SK-N-SH (cell line): ENCODE data around the gene RAG2. TPM values are rescaled to one million over a fixed set of nuclear protein-coding genes. Genes with fewer than 3 reads are reported as not detected.

ENCODE experiments used
- CTCF ChIA-PET: fragments of 300-600, 350-600 bp; formaldehyde crosslinking; extraction: SDS; loops from one replicate; lab custom pipeline; 2021; lab: Yijun Ruan, JAX
- POLR2A ChIA-PET: fragments of 350-600 bp; sonication (Branson Sonifier 250); formaldehyde crosslinking; extraction: SDS; loops from one replicate; lab custom pipeline; 2020; ENCODE audit warnings: antibody characterized with exemption, inconsistent platforms; lab: Yijun Ruan, JAX
- DNase-seq: peaks from one replicate; pipeline ENCODE4 v3.0.0; 2012
- H2AFZ ChIP-seq: fragments of 200-600 bp; sonication (generic); 2 replicates; pipeline ENCODE4 v1.8.1; 2016; ENCODE audit warnings: antibody characterized with exemption, mild to moderate bottlenecking, low read depth
- H3F3A ChIP-seq: fragments of 200-600 bp; sonication (generic); replicated peaks from 2 replicates; pipeline ENCODE3; 2016; ENCODE audit warnings: antibody characterized with exemption, mild to moderate bottlenecking; ENCODE audit not compliant: insufficient read depth
- H3K27ac ChIP-seq, 2 experiments: fragments of 200-500 bp in 1 of 2; fragments of 200-600 bp in 1 of 2; sonication (Bioruptor generic) in 1 of 2; sonication (generic), shearing (Covaris generic) in 1 of 2; 2 replicates each; pipeline versions ENCODE4 v1.5.1 to v1.6.1; 2014 to 2016; ENCODE audit warnings: low read depth in 2 of 2, inconsistent platforms in 1 of 2, low read length in 1 of 2, mild to moderate bottlenecking in 1 of 2, mixed read lengths in 1 of 2
- H3K27me3 ChIP-seq: fragments of 200-600 bp; sonication (generic), shearing (Covaris generic); 2 replicates; pipeline ENCODE4 v1.6.1; 2016; ENCODE audit warnings: mixed run types; ENCODE audit not compliant: insufficient read depth
- H3K36me3 ChIP-seq, 2 experiments: fragments of 200-500 bp in 1 of 2; fragments of 200-600 bp in 1 of 2; sonication (Bioruptor generic) in 1 of 2; sonication (generic) in 1 of 2; replicated peaks in 1 of 2; 2 replicates each; pipeline versions ENCODE3 to v1.5.1; 2014 to 2016; ENCODE audit warnings: low read length in 1 of 2, mild to moderate bottlenecking in 1 of 2; ENCODE audit not compliant: insufficient read depth in 2 of 2, control insufficient read depth in 1 of 2
- H3K4me1 ChIP-seq, 2 experiments: fragments of 200-500 bp in 1 of 2; fragments of 200-600 bp in 1 of 2; sonication (Bioruptor generic) in 1 of 2; sonication (generic), shearing (Covaris generic) in 1 of 2; 2 replicates each; pipeline versions ENCODE4 v1.5.1 to v1.6.1; 2014 to 2016; ENCODE audit warnings: low read depth in 1 of 2, low read length in 1 of 2, mixed run types in 1 of 2; ENCODE audit not compliant: insufficient read depth in 2 of 2, control insufficient read depth in 1 of 2
- H3K4me2 ChIP-seq: fragments of 200-600 bp; sonication (generic), shearing (Covaris generic); 2 replicates; pipeline ENCODE4 v1.6.1; 2017; ENCODE audit warnings: mixed run types
- H3K4me3 ChIP-seq, 2 experiments: fragments of 200-500 bp in 1 of 2; fragments of 200-600 bp in 1 of 2; sonication (Bioruptor generic) in 1 of 2; sonication (generic), shearing (Covaris generic) in 1 of 2; 2 replicates each; pipeline versions ENCODE4 v1.5.1 to v1.8.1; 2014 to 2016; ENCODE audit warnings: low read depth in 2 of 2, inconsistent platforms in 1 of 2, low read length in 1 of 2, mild to moderate bottlenecking in 1 of 2, mixed read lengths in 1 of 2, moderate library complexity in 1 of 2
- H3K79me2 ChIP-seq: fragments of 200-600 bp; sonication (generic); 2 replicates; pipeline ENCODE4 v1.8.1; 2017; ENCODE audit warnings: mild to moderate bottlenecking; ENCODE audit not compliant: insufficient read depth
- H3K9ac ChIP-seq: fragments of 200-600 bp; sonication (generic); 2 replicates; pipeline ENCODE4 v1.6.1; 2017; ENCODE audit warnings: mixed run types
- H3K9me2 ChIP-seq: fragments of 200-600 bp; sonication (generic); 2 replicates; pipeline ENCODE4 v1.6.1; 2017; ENCODE audit warnings: mixed run types
- H3K9me3 ChIP-seq: fragments of 200-600 bp; sonication (generic); 2 replicates; pipeline ENCODE4 v1.6.1; 2017; ENCODE audit warnings: mixed run types, mild to moderate bottlenecking, moderate library complexity
- H4K20me1 ChIP-seq: fragments of 200-600 bp; sonication (generic); 2 replicates; pipeline ENCODE4 v1.6.1; 2017; ENCODE audit warnings: mild to moderate bottlenecking, mixed run types; ENCODE audit not compliant: insufficient read depth
- CHD2 ChIP-seq: fragments of 150-350 bp; IDR thresholded peaks from 2 replicates; pipeline ENCODE4 v1.6.1; 2018; ENCODE audit warnings: low read length; ENCODE audit not compliant: partially characterized antibody
- EP300 ChIP-seq, 2 experiments: IDR thresholded peaks; 2 replicates each; pipeline versions ENCODE4 v1.4.0 to v1.6.1; 2012; ENCODE audit warnings: borderline replicate concordance in 1 of 2, low read depth in 1 of 2, low read length in 1 of 2
- EZH2phosphoT487 ChIP-seq: fragments of 200-600 bp; sonication (generic); IDR thresholded peaks from 2 replicates; pipeline ENCODE4 v1.6.1; 2017; ENCODE audit warnings: low read depth, mixed run types, mild to moderate bottlenecking, antibody characterized with exemption, moderate library complexity, borderline replicate concordance
- FOXJ3 ChIP-seq: sonication (generic); formaldehyde crosslinking; IDR thresholded peaks from 2 replicates; pipeline ENCODE4 v1.5.1; 2020; ENCODE audit warnings: mild to moderate bottlenecking, missing genetic modification reagents
- FOXM1 ChIP-seq: IDR thresholded peaks from 2 replicates; pipeline ENCODE4 v1.4.0; 2012; ENCODE audit warnings: low read depth, mild to moderate bottlenecking
- GABPA ChIP-seq: IDR thresholded peaks from 2 replicates; pipeline ENCODE4 v1.4.0; 2012; ENCODE audit warnings: low read depth, mild to moderate bottlenecking
- JUND ChIP-seq: IDR thresholded peaks from 2 replicates; pipeline ENCODE4 v1.4.0; 2012
- MEF2A ChIP-seq: IDR thresholded peaks from 2 replicates; pipeline ENCODE4 v1.4.0; 2012; ENCODE audit warnings: low read depth, borderline replicate concordance
- MXI1 ChIP-seq: IDR thresholded peaks from 2 replicates; pipeline ENCODE4 v1.6.1; 2012; ENCODE audit warnings: mild to moderate bottlenecking, low read depth, low read length, improper control_type of control experiment
- NFIC ChIP-seq: IDR thresholded peaks from 2 replicates; pipeline ENCODE4 v1.4.0; 2012; ENCODE audit warnings: borderline replicate concordance
- PBX3 ChIP-seq: IDR thresholded peaks from 2 replicates; pipeline ENCODE4; 2012
- RCOR1 ChIP-seq: fragments of 150-350 bp; IDR thresholded peaks from 2 replicates; pipeline ENCODE4 v1.6.1; 2017; ENCODE audit warnings: antibody characterized with exemption, low read length
- RFX5 ChIP-seq: IDR thresholded peaks from 2 replicates; pipeline ENCODE4 v1.6.1; 2012; ENCODE audit warnings: mild to moderate bottlenecking, improper control_type of control experiment, low read length
- RXRA ChIP-seq: IDR thresholded peaks from 2 replicates; pipeline ENCODE4 v1.4.0; 2012; ENCODE audit warnings: low read depth, mild to moderate bottlenecking, borderline replicate concordance
- SIN3A ChIP-seq: IDR thresholded peaks from 2 replicates; pipeline ENCODE4 v1.6.1; 2012; ENCODE audit warnings: low read depth, mild to moderate bottlenecking, low read length, moderate library complexity, borderline replicate concordance
- TAF1 ChIP-seq: IDR thresholded peaks from 2 replicates; pipeline ENCODE4 v1.6.1; 2012; ENCODE audit warnings: low read depth, mild to moderate bottlenecking, low read length, moderate library complexity, borderline replicate concordance
- TCF12 ChIP-seq: IDR thresholded peaks from 2 replicates; pipeline ENCODE4 v1.4.0; 2012
- TEAD4 ChIP-seq: IDR thresholded peaks from 2 replicates; pipeline ENCODE4 v1.4.0; 2012; ENCODE audit warnings: mild to moderate bottlenecking, borderline replicate concordance; ENCODE audit not compliant: insufficient read depth
- USF1 ChIP-seq: IDR thresholded peaks from 2 replicates; pipeline ENCODE4 v1.4.0; 2012; ENCODE audit warnings: low read depth, borderline replicate concordance
- USF2 ChIP-seq: fragments of 150-350 bp; IDR thresholded peaks from 2 replicates; pipeline ENCODE4 v1.6.1; 2017; ENCODE audit warnings: antibody characterized with exemption, low read length, low read depth, borderline replicate concordance
- YY1 ChIP-seq: IDR thresholded peaks from 2 replicates; pipeline ENCODE4 v1.4.0; 2012; ENCODE audit warnings: low read depth, mild to moderate bottlenecking
- WGBS: methylation state at CpG from one replicate; pipeline ENCODE4 v1.1.6; 2017; ENCODE audit warnings: low lambda C conversion rate; 5-methylcytosine and 5-hydroxymethylcytosine counted together
- polyA plus RNA-seq, 3 experiments: library from polyadenylated mRNA; depleted of rRNA; stranded (reverse); fragments of >200 nt; gene quantifications; 2 replicates each; pipeline ENCODE4 v1.2.3, GENCODE V29; 2012

The RAG2 gene
- polyA plus RNA-seq, 1 of the 3 experiments (the other 2 are of a cell fraction), result 0.15 TPM

- no peak overlapping the region for H3K4me3 ChIP-seq
- H3K36me3 ChIP-seq, result no peaks in the 10 kb centered on the region
- no peaks in the 10 kb centered on the region for H3F3A ChIP-seq
- H3K9ac ChIP-seq, result no peak overlapping the region
- H3K4me2 ChIP-seq, result no peak overlapping the region
- ChIA-PET CTCF (interaction anchor here (1.1 to 3.4 kb wide), 3 partner anchors 36 to 147 kb away, joined by 4 to 16 read pairs (median 4); no protein-coding TSS in a partner anchor), POLR2A (no interaction called here)
- H3K27ac ChIP-seq, result no peak overlapping the region; a peak in 1 of 4 replicates
- DNase-seq, result no peak
- H3K9me3 ChIP-seq, result no peaks in the 10 kb centered on the region
- no peaks in the 10 kb centered on the region for H3K79me2 ChIP-seq
- TF ChIP-seq TEAD4 (no peak), YY1 (no peak), RFX5 (no peak), MEF2A (no peak), USF2 (no peak), TAF1 (no peak), CHD2 (no peak), SIN3A (no peak), USF1 (no peak), PBX3 (no peak)
- H3K9me2 ChIP-seq, result no peaks in the 10 kb centered on the region
- WGBS, result 92% methylated on average over 7 of the region's 7 CpGs
- H3K4me1 ChIP-seq, result peaks cover 4 to 8% of the 10 kb centered on the region in 2 experiments; a peak in 3 of 4 replicates
- no peaks in the 10 kb centered on the region for H4K20me1 ChIP-seq
- no peaks in the 10 kb centered on the region for H3K27me3 ChIP-seq
- H2AFZ ChIP-seq, result no peak overlapping the region
These were observed 2.1 kb upstream of the RAG2 start for GRCh38 chr11:36600180-36600579.

GRCh38 chr11:36596880-36597279 is 1.2 kb downstream of the RAG2 start:
- no peak overlapping the region for H3K9ac ChIP-seq
- no peaks in the 10 kb centered on the region for H3K27me3 ChIP-seq
- H3K4me2 ChIP-seq, result no peak overlapping the region
- CTCF ChIA-PET, result interaction anchor here (1.7 kb wide), 1 partner anchor 32 kb away, joined by 5 read pairs; no protein-coding TSS in a partner anchor
- H3K9me2 ChIP-seq, result no peaks in the 10 kb centered on the region
- H3K27ac ChIP-seq, result peak overlapping the region in 1 of 2 experiments; percentile 96; a peak in 2 of 4 replicates
- no peaks in the 10 kb centered on the region for H3K9me3 ChIP-seq
- DNase-seq, result no peak
- no peaks in the 10 kb centered on the region for H3F3A ChIP-seq
- H3K4me1 ChIP-seq, result peaks cover 4 to 11% of the 10 kb centered on the region in 2 experiments; a peak in 3 of 4 replicates
- POLR2A ChIA-PET, result no interaction called here
- no peaks in the 10 kb centered on the region for H3K36me3 ChIP-seq
- peak overlapping the region in 1 of 2 experiments; percentile 94; a peak in 2 of 4 replicates for H3K4me3 ChIP-seq
- H2AFZ ChIP-seq, result no peak overlapping the region
- H4K20me1 ChIP-seq, result no peaks in the 10 kb centered on the region
- H3K79me2 ChIP-seq, result no peaks in the 10 kb centered on the region
- TF ChIP-seq PBX3, result no peak
- TF ChIP-seq TCF12, result no peak
- no peak for TF ChIP-seq JUND
- no peak for TF ChIP-seq RFX5
- no peak for TF ChIP-seq NFIC
- no peak for TF ChIP-seq FOXM1
- TF ChIP-seq EZH2phosphoT487, result no peak
- no peak for TF ChIP-seq MEF2A
- TF ChIP-seq YY1, result no peak
- TF ChIP-seq USF1, result no peak
- no peak for TF ChIP-seq RCOR1
- TF ChIP-seq GABPA, result no peak
- no peak for TF ChIP-seq CHD2
- TF ChIP-seq MXI1, result no peak
- no peak for TF ChIP-seq FOXJ3 (CRISPR knock-in tag)
- TF ChIP-seq EP300 (IDR thresholded peaks at IDR 0.05; ENCODE audit: borderline replicate concordance in 1 of 2, low read depth in 1 of 2, low read length in 1 of 2), result no peak
- TF ChIP-seq RXRA, result no peak
